Loucy (cell line): Measurements from ENCODE around the gene FAM53B.

Source experiments
- EZH2phosphoT487 ChIP-seq: fragments of 200-600 bp; IDR thresholded peaks from 2 replicates; pipeline ENCODE4 v1.6.1; 2018; ENCODE audit warnings: antibody characterized with exemption, mild to moderate bottlenecking, moderate library complexity, borderline replicate concordance
- TF ChIP-seq, protein P1 (sequence below): fragments of 200-600 bp; sonication (generic); conservative IDR thresholded peaks from 2 replicates; pipeline ENCODE4 v1.5.1; 2014; ENCODE audit warnings: mild to moderate bottlenecking, antibody characterized with exemption, low read length

DNA sequence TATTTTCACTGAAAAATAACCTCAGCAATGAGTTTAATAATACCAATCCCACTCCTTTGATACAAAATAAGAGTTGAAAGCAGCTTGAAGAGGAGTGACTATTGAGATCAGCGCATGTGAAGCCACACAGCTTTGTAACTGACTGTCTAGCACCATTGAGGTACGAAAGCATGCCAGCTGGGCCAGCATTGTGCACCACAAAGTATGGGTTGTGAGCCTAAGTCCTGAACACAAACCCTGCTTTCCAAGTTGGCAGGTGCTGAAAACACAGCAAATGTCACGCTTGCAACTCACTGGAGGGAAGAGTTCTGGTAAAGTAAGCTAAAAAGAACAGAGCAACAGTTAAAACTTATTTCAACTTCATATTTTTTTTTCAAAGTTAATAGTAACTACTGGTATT lies 4.0 kb upstream of the FAM53B start:
- TF ChIP-seq, protein P1, sequence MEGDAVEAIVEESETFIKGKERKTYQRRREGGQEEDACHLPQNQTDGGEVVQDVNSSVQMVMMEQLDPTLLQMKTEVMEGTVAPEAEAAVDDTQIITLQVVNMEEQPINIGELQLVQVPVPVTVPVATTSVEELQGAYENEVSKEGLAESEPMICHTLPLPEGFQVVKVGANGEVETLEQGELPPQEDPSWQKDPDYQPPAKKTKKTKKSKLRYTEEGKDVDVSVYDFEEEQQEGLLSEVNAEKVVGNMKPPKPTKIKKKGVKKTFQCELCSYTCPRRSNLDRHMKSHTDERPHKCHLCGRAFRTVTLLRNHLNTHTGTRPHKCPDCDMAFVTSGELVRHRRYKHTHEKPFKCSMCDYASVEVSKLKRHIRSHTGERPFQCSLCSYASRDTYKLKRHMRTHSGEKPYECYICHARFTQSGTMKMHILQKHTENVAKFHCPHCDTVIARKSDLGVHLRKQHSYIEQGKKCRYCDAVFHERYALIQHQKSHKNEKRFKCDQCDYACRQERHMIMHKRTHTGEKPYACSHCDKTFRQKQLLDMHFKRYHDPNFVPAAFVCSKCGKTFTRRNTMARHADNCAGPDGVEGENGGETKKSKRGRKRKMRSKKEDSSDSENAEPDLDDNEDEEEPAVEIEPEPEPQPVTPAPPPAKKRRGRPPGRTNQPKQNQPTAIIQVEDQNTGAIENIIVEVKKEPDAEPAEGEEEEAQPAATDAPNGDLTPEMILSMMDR: no peak
- TF ChIP-seq EZH2phosphoT487: no peak
